ENCODE measurements around the gene HNRNPH1.

Gene HNRNPH1, protein sequence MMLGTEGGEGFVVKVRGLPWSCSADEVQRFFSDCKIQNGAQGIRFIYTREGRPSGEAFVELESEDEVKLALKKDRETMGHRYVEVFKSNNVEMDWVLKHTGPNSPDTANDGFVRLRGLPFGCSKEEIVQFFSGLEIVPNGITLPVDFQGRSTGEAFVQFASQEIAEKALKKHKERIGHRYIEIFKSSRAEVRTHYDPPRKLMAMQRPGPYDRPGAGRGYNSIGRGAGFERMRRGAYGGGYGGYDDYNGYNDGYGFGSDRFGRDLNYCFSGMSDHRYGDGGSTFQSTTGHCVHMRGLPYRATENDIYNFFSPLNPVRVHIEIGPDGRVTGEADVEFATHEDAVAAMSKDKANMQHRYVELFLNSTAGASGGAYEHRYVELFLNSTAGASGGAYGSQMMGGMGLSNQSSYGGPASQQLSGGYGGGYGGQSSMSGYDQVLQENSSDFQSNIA

GRCh38 chr5:179623003-179623905, at the start of gene HNRNPH1:
Gene HNRNPH1 (minus strand): TSS chr5:179623671. CDS start chr5:179623133, 538 bp downstream.
- no peak for TF ChIP-seq RAD21 (IDR thresholded peaks at IDR 0.05; ENCODE audit: low read depth)
- no peak for TF ChIP-seq ZBTB7A (IDR thresholded peaks at IDR 0.05; ENCODE audit: low read depth)
- TF ChIP-seq EP300 (IDR thresholded peaks at IDR 0.05; ENCODE audit: borderline replicate concordance), result no peak; the same call in 1 of the 2 replicates
- peak; percentile 57 for TF ChIP-seq CEBPB (IDR thresholded peaks at IDR 0.05)
- no peak for TF ChIP-seq FOXM1 (IDR thresholded peaks at IDR 0.05; ENCODE audit: borderline replicate concordance, low read depth)
- TF ChIP-seq TEAD4 (IDR thresholded peaks at IDR 0.05), result peak; percentile 22; the same call in 1 of the 2 replicates
- TF ChIP-seq EGR1 (IDR thresholded peaks at IDR 0.05), result no peak
- peak; percentile 55 for TF ChIP-seq NFIC (IDR thresholded peaks at IDR 0.05)
- peak; percentile 67 for TF ChIP-seq CREB1 (IDR thresholded peaks at IDR 0.05; ENCODE audit: low read depth)
- no peak for TF ChIP-seq REST (IDR thresholded peaks at IDR 0.05; ENCODE audit: low read depth)
- TF ChIP-seq USF1 (IDR thresholded peaks at IDR 0.05), result 0 out of 2 replicates have a peak, but pooled peaks have one; percentile 5
- TF ChIP-seq TAF1 (IDR thresholded peaks at IDR 0.05; ENCODE audit: low read depth), result peak; percentile 95
- TF ChIP-seq MAX (IDR thresholded peaks at IDR 0.05), result peak; percentile 70
- TF ChIP-seq TCF12 (IDR thresholded peaks at IDR 0.05; ENCODE audit: low read depth), result peak; percentile 42; the same call in 1 of the 2 replicates
- peak; percentile 84 for TF ChIP-seq YY1 (IDR thresholded peaks at IDR 0.05; ENCODE audit: low read depth)

- no peak for TF ChIP-seq FOXM1 (IDR thresholded peaks at IDR 0.05; ENCODE audit: borderline replicate concordance, low read depth)
- TF ChIP-seq RAD21 (IDR thresholded peaks at IDR 0.05; ENCODE audit: low read depth), result peak; percentile 64
- TF ChIP-seq TCF12 (IDR thresholded peaks at IDR 0.05; ENCODE audit: low read depth), result no peak
- TF ChIP-seq TEAD4 (IDR thresholded peaks at IDR 0.05), result no peak
- no peak for TF ChIP-seq EGR1 (IDR thresholded peaks at IDR 0.05)
- no peak for TF ChIP-seq CREB1 (IDR thresholded peaks at IDR 0.05; ENCODE audit: low read depth)
- no peak for TF ChIP-seq MAX (IDR thresholded peaks at IDR 0.05)
- no peak for TF ChIP-seq NFIC (IDR thresholded peaks at IDR 0.05)
Measured at GRCh38 chr5:179668391-179668790, 44.9 kb upstream of the HNRNPH1 start.

- TF ChIP-seq USF1 (IDR thresholded peaks at IDR 0.05) (no peak), NFIC (IDR thresholded peaks at IDR 0.05) (no peak), EP300 (IDR thresholded peaks at IDR 0.05; ENCODE audit: borderline replicate concordance) (no peak), TEAD4 (IDR thresholded peaks at IDR 0.05) (no peak)
Measured at GRCh38 chr5:179648410-179648809, 24.9 kb upstream of the HNRNPH1 start.

- TF ChIP-seq RAD21 (IDR thresholded peaks at IDR 0.05; ENCODE audit: low read depth), result no peak
- TF ChIP-seq FOXM1 (IDR thresholded peaks at IDR 0.05; ENCODE audit: borderline replicate concordance, low read depth), result no peak
- no peak for TF ChIP-seq TCF12 (IDR thresholded peaks at IDR 0.05; ENCODE audit: low read depth)
- no peak for TF ChIP-seq REST (IDR thresholded peaks at IDR 0.05; ENCODE audit: low read depth)
- TF ChIP-seq NFIC (IDR thresholded peaks at IDR 0.05), result no peak
- TF ChIP-seq MAX (IDR thresholded peaks at IDR 0.05), result no peak
- no peak for TF ChIP-seq YY1 (IDR thresholded peaks at IDR 0.05; ENCODE audit: low read depth)
- no peak for TF ChIP-seq CEBPB (IDR thresholded peaks at IDR 0.05)
- no peak for TF ChIP-seq CREB1 (IDR thresholded peaks at IDR 0.05; ENCODE audit: low read depth)
- TF ChIP-seq TAF1 (IDR thresholded peaks at IDR 0.05; ENCODE audit: low read depth), result no peak
- no peak for TF ChIP-seq TEAD4 (IDR thresholded peaks at IDR 0.05)
Measured at GRCh38 chr5:179624841-179625271, 1.4 kb upstream of the HNRNPH1 start.
